Measurements from ENCODE around the gene DYDC2.

- TF ChIP-seq CTCF (conservative IDR thresholded peaks at IDR 0.05; ENCODE audit: low read length) = no peak
- no peak for TF ChIP-seq EZH2phosphoT487 (IDR thresholded peaks at IDR 0.05; ENCODE audit: borderline replicate concordance, low read depth, low read length)
Observed at GRCh38 chr10:80400136-80400804, 43.7 kb downstream of the DYDC2 start.
